HG02938 (cell line): ENCODE results near the gene CHRNA10.
"Not testable (repeated sequence)": the region's sequence is repeated elsewhere in the genome, so short reads cannot be mapped to it uniquely, and the experiment has no call there.

ENCODE experiments used
- ATAC-seq: cut with Tn5 transposase; IDR thresholded peaks from one replicate; pipeline ENCODE4 v1.9.1; 2021; ENCODE audit warnings: mild to moderate bottlenecking, moderate library complexity; ENCODE audit not compliant: unreplicated experiment

The CHRNA10 gene

DNA sequence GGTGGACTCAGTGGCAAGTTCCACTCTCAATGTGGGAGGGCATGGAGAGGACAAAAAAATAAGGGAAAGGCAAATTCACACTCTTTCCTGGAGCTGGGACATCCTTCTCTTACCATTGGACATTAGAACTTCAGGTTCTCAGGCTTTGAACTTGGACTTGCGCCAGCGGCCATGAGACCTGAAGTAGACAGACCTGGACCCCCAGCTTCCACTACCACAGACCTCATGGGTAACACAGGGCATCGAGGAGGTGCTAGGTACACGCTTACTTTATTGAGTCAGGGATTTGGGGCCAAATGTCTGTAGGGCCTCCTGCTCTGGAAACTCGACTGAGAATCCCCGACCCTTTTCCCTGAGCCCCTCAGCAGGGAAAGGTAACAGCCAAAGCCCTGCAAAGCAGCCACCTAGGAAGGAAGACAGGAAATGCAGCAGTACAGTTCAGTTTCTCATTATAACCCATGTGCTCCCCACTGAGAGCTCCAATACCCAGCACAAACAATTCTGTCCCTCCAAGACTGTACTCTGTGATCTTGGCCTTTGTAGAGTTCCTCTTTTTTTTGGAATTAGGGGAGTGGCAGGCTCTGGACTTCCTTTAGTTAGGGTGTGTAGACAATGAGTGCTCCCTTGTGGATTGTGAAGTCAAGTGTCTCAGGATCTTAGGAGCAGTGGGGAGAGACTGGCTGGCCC, 5.7 kb downstream of the CHRNA10 start:
- ATAC-seq = no peak

DNA sequence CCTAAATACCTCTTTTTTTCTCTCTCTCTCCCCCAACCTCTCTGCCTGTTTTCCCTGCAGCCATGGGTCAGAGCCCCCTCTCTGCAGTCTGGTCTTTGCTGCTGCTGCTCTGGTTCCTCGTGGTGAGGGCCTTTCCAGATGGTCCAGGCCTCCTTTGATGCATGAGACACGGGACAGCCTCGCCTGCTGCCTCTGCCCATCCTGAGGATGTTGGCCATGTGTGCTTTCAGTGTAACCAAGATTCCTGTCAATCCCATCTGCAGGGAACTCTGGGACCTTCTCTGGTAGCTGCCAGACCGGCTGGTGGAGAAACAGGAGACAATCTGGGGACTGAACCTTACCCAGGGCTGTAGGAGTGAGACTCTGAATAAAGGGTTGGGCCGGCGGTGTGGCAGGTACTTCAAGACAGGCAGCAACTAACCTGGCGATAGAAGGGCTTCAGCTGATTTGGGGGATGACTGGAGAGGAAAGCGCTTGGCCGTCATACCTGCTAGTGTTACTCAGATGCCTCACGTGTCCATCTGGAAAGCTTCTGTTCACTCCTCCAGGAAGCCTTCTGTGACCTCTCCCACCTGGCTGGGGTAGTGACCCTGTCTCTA, 7.1 kb downstream of the CHRNA10 start:
- ATAC-seq = no peak

DNA sequence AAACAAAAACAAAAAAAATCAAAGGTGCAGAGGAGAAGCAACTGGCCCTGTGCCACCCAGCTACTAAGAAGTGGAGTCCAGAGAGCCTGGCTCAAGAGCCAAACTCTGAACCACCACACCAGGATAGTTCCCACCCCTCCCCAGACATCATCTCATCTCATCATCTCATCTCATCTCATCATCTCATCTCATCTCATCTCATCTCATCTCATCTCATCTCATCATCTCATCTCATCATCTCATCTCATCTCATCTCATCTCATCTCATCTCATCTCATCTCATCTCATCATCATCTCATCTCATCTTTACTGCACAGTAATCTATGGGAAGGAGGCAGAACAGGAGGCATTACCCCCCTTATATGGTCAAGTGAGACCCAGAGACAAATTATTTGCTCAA, 8.3 kb downstream of the CHRNA10 start:
- ATAC-seq = no peak

DNA sequence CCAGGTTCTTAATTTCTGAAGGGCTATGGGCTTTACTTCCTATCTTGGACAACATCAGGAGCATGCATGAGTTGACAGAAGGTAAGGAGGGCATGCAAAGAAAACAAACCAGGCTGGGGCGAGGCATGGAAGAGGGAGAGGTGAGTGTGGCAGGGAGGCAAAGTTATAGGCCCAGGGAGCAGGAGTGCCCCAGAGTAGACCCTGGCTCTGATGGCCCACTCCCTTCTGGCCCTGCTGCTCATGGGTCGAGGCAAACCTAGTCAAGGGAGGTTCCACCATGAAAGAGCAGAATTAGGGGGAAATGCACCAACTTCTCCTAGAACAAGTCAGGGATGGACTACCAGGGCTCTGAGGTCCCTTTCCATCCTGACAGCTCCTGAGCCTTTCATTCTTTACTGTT, 10.2 kb downstream of the CHRNA10 start:
- ATAC-seq = no peak

DNA sequence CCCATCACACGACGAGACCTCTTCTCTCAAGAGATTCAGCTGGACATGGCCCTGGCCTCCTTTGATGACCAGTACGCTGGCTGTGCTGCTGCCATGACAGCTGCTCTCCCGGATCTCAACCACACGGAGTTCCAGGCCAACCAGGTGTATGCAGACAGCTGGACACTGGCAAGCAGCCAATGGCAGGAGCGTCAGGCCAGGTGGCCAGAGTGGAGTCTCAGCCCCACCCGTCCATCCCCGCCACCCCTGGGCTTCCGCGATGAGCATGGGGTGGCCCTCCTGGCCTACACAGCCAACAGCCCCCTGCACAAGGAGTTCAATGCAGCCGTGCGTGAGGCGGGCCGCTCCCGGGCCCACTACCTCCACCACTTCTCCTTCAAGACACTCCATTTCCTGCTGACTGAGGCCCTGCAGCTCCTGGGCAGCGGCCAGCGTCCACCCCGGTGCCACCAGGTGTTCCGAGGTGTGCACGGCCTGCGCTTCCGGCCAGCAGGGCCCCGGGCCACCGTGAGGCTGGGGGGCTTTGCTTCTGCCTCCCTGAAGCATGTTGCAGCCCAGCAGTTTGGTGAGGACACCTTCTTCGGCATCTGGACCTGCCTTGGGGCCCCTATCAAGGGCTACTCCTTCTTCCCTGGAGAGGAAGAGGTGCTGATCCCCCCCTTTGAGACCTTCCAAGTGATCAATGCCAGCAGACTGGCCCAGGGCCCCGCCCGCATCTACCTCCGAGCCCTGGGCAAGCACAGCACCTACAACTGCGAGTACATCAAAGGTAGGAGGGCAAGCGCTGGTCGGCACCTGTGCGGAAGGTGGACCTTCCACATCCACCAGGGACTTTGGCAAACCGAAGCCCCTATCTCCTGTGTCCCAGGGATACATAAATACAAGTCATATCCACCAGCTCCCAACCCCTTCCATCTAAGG, 11.3 kb downstream of the CHRNA10 start:
- no peak for ATAC-seq

DNA sequence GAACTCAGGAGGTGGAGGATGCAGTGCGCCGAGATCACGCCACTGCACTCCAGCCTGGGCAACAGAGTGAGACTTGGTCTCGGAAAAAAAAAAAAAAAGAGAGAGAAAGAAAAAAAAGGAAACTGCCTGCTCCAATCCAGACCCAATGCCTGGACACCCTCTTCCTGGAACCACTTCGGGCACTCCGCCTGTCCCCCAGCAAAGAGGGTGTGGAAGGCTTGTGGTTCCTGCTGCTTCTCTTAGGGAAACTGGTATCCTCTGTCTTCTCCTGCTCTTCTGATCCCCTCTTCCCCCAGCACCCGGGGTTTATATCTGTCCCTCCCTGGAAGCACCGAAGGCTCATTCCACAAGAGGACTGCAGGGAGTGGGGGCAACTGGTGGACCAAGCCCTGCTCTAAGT, 12.9 kb downstream of the CHRNA10 start:
- ATAC-seq = no peak

DNA sequence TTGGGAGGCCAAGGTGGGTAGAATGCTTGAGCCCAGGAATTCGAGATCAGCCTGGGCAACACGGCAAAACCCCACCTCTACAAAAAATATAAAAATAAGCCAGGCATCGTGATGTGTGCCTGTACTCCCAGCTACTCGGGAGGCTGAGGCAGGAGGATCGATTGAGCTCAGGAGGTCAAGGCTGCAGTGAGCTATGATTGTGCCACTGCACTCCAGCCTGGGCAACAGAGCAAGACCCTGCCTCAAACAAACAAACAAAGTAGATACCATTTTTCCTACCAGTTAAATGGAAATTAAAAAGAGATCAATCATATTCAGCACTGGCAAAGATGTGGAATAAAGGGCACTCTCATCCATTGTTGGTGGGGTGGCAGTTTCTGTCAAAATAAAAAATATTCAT, 13.9 kb downstream of the CHRNA10 start:
- ATAC-seq = not testable (repeated sequence)

DNA sequence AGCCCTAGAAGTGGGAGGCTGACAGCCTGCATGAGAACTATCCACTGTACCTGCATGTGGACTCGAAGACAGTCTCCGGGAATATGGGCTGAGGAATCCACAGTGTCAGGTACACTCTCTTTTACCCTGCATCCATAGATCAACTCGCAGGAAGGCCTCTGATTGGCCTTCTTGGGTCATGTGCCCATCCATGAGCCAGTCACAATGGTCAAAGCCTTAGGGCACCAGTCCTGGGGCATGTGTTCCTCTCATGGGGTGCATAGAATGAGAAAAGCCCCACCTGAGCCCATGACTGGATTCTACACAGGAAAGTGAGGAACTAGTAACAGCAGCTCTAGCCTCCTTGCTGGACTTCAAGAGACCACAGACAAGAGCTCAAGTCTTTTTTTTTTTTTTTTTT, 15.6 kb downstream of the CHRNA10 start:
- no peak for ATAC-seq

DNA sequence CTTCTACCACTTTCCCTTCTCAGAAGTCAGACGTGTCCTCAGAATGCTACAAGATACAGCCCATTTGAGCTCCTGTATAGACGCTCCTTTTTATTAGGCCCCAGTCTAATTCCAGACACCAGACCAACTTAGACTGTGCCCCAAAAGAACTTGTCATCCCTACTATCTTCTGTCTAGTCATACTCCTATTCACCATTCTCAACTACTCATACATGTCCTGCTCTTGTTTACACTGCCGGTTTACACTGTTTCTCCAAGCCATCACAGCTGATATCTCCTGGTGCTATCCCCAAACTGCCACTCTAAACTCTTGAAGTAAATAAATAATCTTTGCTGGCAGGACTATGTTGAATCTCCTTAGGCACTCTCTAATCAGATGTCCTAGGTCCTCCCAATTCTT, 18.7 kb downstream of the CHRNA10 start:
- not testable (repeated sequence) for ATAC-seq

DNA sequence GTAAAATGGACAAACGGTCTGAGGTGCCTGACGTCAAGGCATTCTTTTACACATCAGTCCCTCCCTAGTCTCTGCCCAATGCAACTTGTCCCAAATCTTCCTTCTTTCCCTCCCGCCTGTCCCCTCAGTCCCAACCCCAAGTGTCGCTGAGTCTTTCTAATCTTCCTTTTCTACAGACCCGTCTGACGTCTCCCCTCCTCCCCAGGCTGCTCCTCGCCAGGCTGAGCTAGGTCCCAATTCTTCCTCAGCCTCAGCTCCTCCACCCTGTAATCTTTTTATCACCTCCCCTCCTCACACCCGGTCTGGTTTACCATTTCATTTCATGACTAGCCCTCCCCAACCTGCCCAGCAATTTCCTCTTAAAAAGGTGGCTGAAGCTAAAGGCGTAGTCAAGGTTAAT, 21.8 kb downstream of the CHRNA10 start:
- ATAC-seq = not testable (repeated sequence)

DNA sequence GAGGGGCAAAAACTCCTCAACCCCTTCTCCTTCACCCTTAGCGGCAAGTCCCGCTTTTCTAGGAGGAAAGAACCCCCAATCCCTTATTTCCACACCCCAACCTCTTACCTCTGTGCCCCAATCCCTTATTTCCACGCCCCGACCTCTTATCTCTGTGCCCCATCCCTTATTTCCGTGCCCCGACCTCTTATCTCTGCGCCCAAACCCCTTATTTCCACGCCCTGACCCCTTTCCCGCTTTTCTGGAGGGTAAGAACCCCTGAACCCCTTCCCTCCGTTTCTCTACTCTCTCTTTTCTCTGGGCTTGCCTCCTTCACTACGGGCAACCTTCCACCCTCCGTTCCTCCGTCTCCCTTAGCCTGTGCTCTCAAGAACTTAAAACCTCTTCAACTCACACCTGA, 22.3 kb downstream of the CHRNA10 start:
- ATAC-seq = not testable (repeated sequence)

DNA sequence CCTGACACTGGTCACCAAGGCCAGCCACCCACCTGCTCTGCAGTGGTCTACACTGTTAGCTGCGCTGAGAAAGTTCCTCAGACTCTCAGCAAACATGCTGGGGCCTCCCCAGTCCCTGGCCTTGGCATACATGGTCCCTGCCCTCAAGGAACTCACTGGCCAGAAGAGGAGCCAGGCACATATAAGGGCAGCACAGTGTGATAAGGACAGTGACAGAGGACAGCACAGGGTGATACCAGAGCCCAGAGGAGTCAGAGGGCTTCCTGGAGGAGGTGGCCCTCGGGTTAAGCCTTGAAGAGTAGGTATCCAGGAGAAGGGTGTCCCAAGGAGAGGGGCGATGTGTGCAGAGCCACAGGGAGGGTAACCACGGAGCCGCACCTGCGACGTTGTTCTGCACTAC, 25.6 kb downstream of the CHRNA10 start:
- no peak for ATAC-seq

DNA sequence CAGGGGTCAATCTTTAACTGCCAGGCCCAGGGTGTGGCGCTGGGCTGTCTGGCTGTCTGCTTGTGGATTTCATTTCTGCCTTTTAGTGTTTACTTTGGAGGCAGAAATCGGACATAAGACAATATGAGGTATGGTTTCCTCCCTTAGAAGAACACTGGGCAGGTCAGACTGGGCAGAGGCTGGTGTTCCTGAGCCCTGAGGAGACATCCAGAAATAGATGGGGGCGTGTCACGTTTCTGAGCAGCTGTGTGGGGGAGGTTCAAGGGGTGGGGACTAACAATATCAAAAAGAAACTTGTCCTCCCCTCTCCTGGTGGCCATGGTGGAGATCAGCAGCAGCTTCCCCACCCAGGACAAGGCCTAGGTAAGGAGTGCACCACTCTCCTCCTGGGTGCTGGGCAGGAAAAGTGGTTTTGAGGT, 26.4 kb downstream of the CHRNA10 start, which contains the start of gene ART1:
TSS of gene ART1 (plus strand) at position 312 of the 419 bp plus-strand sequence. CDS start 14,086 bp downstream, outside the sequence.
- ATAC-seq = no peak

DNA sequence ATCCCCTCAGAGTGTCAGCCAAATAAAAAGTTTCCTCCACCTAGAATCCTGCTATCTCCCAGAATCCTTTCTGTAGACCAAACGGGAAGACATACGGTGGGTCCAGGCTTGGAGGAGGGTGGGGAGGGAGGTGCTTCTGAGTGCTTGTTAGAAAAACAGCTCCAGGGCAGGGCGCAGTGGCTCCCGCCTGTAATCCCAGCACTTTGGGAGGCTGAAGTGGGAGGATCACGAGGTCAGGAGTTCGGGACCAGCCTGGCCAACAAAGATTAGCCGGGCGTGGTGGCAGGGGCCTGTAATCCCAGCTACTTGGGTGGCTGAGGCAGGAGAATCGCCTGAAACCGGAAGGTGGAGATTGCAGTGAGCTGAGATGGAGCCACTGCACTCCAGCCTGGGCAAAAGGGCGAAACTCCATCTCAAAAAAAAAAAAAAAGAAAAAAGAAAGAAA, 28.1 kb downstream of the CHRNA10 start:
- ATAC-seq = not testable (repeated sequence)

DNA sequence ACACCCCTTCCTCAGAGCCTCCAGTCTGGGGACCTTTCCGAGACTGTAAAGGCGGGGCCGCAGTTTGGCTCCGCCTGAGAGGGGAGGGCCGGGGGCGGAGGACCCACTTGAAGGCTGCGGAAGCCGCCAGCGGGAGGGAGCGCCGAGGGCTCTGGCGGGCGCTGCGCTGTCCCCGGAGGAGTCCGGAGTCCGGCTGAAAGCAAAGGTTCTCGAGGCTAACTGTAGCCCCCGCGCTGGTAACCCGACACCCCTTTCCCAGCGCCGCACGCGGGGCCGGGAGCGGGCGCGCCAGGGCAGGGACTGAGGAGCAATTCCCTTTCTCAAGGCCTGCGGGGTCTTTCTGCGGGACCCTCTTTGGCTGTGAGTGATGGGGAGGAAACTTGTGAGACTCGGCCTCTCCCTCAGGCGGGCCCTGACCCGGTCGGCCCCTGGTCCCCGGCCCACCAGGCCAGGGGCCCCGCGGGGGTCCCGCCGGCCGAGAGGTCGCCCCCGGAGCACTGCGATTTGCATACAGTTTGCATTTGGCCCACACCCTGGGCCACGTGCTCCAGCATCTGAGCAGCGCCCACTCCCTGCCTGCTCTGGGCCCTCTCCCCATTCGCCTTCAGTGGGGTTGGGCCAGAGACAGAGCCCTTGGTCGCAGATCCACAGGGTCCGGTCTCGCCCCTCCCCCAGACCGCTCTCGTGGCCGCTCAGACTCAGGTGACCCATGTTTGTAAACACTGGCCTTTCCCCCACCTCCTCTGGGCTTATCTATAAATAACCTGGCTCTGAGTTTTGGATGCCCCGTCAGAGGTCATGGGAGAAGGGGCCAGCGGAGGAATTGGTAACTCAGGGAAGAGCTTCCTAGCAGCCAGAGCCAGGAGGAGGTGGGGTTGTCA, 28.9 kb downstream of the CHRNA10 start:
- no peak for ATAC-seq

DNA sequence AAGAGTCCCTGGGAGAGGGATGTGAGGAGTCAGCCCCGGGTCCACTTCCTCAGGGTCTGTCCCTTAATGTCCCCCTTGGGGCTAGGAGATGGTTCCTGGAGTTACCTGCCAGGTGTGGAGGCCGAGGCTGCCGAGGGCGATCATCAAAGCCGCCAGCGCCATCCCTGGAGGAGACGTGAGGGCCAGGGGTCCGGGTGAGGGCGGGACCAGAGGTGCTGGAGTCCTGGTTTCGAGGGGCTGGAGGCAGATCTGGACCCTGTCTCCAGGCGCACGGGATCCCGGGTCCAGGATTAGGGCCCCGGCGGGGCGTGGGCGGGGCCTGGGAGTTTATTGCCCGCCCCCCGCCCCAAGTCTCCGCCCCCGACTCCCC, 29.5 kb downstream of the CHRNA10 start, which contains the start of gene ART5:
TSS of gene ART5 (minus strand) at position 292 of the 370 bp plus-strand sequence. CDS start at position 162, 130 bp downstream.
- no peak for ATAC-seq

DNA sequence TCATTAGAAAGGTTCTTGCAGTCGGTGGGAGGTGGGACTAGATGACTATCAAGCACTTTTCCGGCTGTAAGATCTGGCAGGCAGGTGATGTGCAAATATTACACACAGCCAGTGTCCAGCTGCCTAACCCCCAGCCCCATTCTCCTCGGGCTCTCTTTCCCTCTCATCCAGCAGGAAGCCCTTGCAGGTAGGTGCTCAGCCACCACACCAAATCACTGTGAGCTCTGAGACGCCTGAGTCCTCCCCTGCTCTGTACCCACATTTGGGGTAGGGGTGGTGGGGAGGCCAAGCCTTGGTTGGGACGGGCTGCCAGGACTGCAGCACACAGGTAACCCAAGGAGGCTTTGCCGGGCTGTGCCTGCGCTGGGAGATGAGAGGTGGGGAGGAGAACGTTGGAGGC, 30.0 kb downstream of the CHRNA10 start:
- no peak for ATAC-seq

DNA sequence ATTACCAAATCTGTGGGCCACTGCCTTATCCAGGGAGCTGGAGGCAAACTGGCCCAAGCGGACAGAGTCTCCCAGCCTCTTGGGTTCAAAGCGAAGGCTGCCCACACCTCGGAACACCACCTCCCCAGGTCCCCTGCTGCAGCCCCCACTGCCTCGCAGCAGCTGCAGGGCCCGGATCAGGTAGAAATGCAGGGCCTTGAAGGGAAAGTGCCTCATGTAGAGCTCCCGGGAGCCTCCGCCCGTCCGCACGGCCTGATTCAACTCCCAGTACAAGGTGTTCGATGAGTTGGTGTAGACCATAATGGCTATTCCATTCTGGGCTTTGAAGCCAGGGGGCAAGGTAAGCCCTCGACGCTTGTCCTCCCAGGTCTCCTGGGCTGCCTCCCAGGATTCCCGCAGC, 31.3 kb downstream of the CHRNA10 start:
- ATAC-seq = no peak

DNA sequence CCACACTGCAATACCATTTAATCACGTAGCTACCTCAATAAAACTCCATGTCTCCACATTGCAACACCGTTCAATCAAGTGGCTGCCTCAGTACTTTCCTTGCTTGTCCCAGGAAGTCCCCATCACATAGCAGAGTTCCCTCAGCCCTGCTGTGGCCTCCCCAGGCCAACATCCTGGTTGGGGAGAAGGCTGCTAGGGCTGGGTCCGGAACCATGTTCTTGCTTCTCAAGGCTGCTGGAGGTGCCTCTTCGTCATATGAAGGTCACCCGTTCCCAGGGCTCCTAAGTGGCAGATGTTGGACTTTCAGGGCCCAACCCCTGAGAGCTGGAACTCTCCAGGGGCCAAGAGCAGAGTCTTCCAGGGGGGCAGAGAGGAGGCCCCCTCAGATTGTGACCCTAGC, 32.7 kb downstream of the CHRNA10 start:
- ATAC-seq = no peak

DNA sequence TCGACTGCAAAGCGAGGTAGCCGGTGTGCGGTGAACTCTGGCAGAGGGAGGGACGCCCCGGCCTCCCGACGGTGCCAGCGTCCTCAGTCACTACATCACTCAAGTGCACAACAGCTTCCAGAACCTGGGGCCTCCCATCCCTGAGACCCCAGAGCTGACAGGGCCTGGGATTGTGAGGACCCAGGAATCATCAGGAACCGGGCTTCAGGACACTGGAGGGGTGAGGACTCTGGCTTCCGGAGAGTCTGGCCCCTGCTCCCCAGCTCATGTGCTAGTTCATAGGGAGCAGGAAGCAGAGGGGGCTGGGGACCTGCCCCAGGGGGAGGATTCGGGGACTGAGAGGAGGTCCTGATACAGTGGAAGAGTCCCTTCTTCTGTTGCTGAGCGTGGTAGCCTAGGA, 34.0 kb downstream of the CHRNA10 start:
- ATAC-seq = no peak
